ENCODE measurements around the gene G3BP1. TPM values are rescaled to one million over a fixed set of nuclear protein-coding genes. Genes with fewer than 3 reads are reported as not detected.

G3BP1 gene
- total and polyA plus RNA-seq, 2 of the 13 experiments (the other 11 are each of a cell fraction or from before 2014, with no cell fraction given) = 36.7 to 320 TPM

DNA sequence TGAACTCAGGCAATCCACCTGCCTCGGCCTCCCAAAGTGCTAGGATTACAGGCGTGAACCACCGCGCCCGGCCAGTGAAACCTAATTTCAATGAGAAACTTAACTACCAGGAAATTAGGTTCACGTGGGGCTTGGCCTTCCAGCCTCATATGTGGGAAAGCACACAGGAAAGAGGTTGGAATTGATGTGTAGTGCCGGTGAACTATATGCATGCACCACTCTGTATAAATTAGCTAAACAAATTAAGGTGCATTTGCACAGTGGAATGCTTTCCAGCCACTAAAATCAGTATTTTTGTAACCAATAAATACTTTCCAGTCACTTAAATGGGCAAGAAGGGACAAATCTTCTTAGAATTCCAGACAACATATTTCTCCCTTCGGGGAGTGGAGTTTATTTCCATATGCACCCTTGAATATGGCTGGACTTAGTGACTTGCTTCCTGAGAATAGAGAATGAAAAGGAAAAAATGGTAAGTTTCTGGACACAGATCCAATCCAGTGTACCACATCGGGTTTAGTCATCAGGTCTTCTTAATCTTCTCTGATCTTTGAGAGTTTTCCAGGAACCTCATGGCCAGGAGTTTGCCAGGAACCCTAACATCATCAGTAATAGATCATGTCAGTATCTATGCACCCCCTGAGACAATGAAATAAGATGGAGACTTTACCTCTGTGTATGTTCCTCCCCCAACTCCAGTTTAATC is 38.2 kb upstream of the G3BP1 start:
- intact Hi-C loops (cut with micrococcal nuclease; ENCODE audit: unreplicated experiment) (no loop called here), in situ Hi-C loops (cut with HindIII; ENCODE audit: extremely low pct_ligation_motif_present, low pct_unique_long_range_greater_than_20kb) (loop anchor here (25.0 kb wide), 1 partner anchor 296 kb away; the partner anchor contains the start of gene SLC36A1)
- POLR2A ChIA-PET = no interaction called here
- H4K20me1 ChIP-seq (ENCODE audit: insufficient read depth, low read length) = no peaks in the 10 kb centered on the region
- no peaks in the 10 kb centered on the region; a peak in 1 of 5 replicates for H3K27me3 ChIP-seq (ENCODE audit: control insufficient read depth in 1 of 2, insufficient read depth in 2 of 2, low read length in 2 of 2)
- ATAC-seq = no peak
- H3K4me2 ChIP-seq (ENCODE audit: low read depth, low read length) = no peak overlapping the region
- no peaks in the 10 kb centered on the region for H3K9me3 ChIP-seq (ENCODE audit: low read length)
- H3K4me1 ChIP-seq (ENCODE audit: insufficient read depth, low read length) = no peaks in the 10 kb centered on the region
- CTCF ChIA-PET (ENCODE audit: low intra/inter-chr PET ratio, low total read pairs) = no interaction called here
- no peak for FAIRE-seq
- DNase-seq (ENCODE audit: low spot score) = no peak
- H3K4me3 ChIP-seq (replicated peaks in 1 of 3; ENCODE audit: insufficient read depth in 1 of 3, low read depth in 2 of 3, low read length in 3 of 3) = no peak overlapping the region
- no peak overlapping the region for H3K27ac ChIP-seq (ENCODE audit: extremely low read length, insufficient read depth, low read length)
- BruUV-seq (replicated peaks) = no TSS peak
- 69% methylated on average over 9 of the region's 9 CpGs for WGBS (ENCODE audit: low lambda C conversion rate)
- TF ChIP-seq AGO2 (optimal IDR thresholded peaks at IDR 0.05; ENCODE audit: low read depth, low read length) = no peak
- no peak for TF ChIP-seq ZNF432 (CRISPR knock-in tag; IDR thresholded peaks at IDR 0.05; ENCODE audit: borderline replicate concordance)
- no peak for TF ChIP-seq PHF21A (CRISPR knock-in tag; IDR thresholded peaks at IDR 0.05)
- no peak for TF ChIP-seq PAWR (CRISPR knock-in tag; IDR thresholded peaks at IDR 0.05; ENCODE audit: borderline replicate concordance)
- no peak for TF ChIP-seq YY1 (IDR thresholded peaks at IDR 0.05; ENCODE audit: insufficient read depth, insufficient replicate concordance, low read depth, low read length)
- TF ChIP-seq ZSCAN30 (CRISPR knock-in tag; IDR thresholded peaks at IDR 0.05) = no peak
- TF ChIP-seq, protein P1, sequence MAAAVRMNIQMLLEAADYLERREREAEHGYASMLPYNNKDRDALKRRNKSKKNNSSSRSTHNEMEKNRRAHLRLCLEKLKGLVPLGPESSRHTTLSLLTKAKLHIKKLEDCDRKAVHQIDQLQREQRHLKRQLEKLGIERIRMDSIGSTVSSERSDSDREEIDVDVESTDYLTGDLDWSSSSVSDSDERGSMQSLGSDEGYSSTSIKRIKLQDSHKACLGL (CRISPR knock-in tag; IDR thresholded peaks at IDR 0.05) = no peak
- TF ChIP-seq PHB2 (IDR thresholded peaks at IDR 0.05; ENCODE audit: partially characterized antibody) = no peak
- TF ChIP-seq, protein P2, sequence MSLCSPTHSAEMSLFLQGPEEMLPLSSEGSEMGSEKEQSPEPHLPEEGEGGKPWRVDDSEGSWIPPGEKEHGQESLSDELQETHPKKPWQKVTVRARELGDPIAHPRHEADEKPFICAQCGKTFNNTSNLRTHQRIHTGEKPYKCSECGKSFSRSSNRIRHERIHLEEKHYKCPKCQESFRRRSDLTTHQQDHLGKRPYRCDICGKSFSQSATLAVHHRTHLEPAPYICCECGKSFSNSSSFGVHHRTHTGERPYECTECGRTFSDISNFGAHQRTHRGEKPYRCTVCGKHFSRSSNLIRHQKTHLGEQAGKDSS (CRISPR knock-in tag; IDR thresholded peaks at IDR 0.05; ENCODE audit: borderline replicate concordance, low read depth) = no peak
- TF ChIP-seq, protein P3, sequence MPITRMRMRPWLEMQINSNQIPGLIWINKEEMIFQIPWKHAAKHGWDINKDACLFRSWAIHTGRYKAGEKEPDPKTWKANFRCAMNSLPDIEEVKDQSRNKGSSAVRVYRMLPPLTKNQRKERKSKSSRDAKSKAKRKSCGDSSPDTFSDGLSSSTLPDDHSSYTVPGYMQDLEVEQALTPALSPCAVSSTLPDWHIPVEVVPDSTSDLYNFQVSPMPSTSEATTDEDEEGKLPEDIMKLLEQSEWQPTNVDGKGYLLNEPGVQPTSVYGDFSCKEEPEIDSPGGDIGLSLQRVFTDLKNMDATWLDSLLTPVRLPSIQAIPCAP (CRISPR knock-in tag; IDR thresholded peaks at IDR 0.05; ENCODE audit: low read depth) = no peak
- no peak for TF ChIP-seq SPEN (CRISPR knock-in tag; IDR thresholded peaks at IDR 0.05; ENCODE audit: low read depth)
- no peak for TF ChIP-seq ZFP36L1 (CRISPR knock-in tag; IDR thresholded peaks at IDR 0.05)
- TF ChIP-seq RBM39 (IDR thresholded peaks at IDR 0.05; ENCODE audit: low read depth, low read length, poor library complexity, severe bottlenecking) = no peak
- TF ChIP-seq RCOR2 (CRISPR knock-in tag; IDR thresholded peaks at IDR 0.05) = no peak
- TF ChIP-seq ZNF816 (CRISPR knock-in tag; IDR thresholded peaks at IDR 0.05; ENCODE audit: borderline replicate concordance) = no peak
- TF ChIP-seq ZNF138 (CRISPR knock-in tag; IDR thresholded peaks at IDR 0.05; ENCODE audit: low read depth) = no peak
- TF ChIP-seq ATAD3A (CRISPR knock-in tag; IDR thresholded peaks at IDR 0.05) = no peak
- no peak overlapping the region for H2AFZ ChIP-seq (ENCODE audit: low read length)
- no peaks in the 10 kb centered on the region for H3K36me3 ChIP-seq (replicated peaks in 1 of 2; ENCODE audit: control insufficient read depth in 1 of 2, insufficient read depth in 2 of 2, low read length in 2 of 2)
- H3K79me2 ChIP-seq (ENCODE audit: insufficient read depth, low read length) = no peaks in the 10 kb centered on the region
- H3K9ac ChIP-seq (ENCODE audit: insufficient read depth, low read depth, low read length) = no peak overlapping the region

All from HepG2 (cell line).